ENCODE results near the gene DCC.

The DCC gene

GRCh38 chr18:53319628-53320027, 979.6 kb downstream of the DCC start:
- no peak for DNase-seq (ENCODE audit: low read depth)
- no peak for TF ChIP-seq CTCF (IDR thresholded peaks at IDR 0.05; ENCODE audit: control insufficient read depth, extremely low read depth, insufficient read depth)

GRCh38 chr18:53322163-53322562, 982.2 kb downstream of the DCC start:
- DNase-seq (ENCODE audit: low read depth): no peak
- H3K4me3 ChIP-seq (ENCODE audit: low read depth, low read length): no peak overlapping the region
- TF ChIP-seq CTCF (IDR thresholded peaks at IDR 0.05; ENCODE audit: control insufficient read depth, extremely low read depth, insufficient read depth): no peak

More at GRCh38 chr18:53319628-53320027, 979.6 kb downstream of the DCC start:
- no peak overlapping the region for H3K4me3 ChIP-seq (ENCODE audit: low read depth, low read length)

GRCh38 chr18:53324353-53324752, 984.4 kb downstream of the DCC start:
- no peak for DNase-seq (ENCODE audit: low read depth)
- TF ChIP-seq CTCF (IDR thresholded peaks at IDR 0.05; ENCODE audit: control insufficient read depth, extremely low read depth, insufficient read depth): no peak
- H3K4me3 ChIP-seq (ENCODE audit: low read depth, low read length): no peak overlapping the region

GRCh38 chr18:53360501-53361443, 1020.8 kb downstream of the DCC start:
- no peak for DNase-seq (ENCODE audit: low read depth)
- H3K4me3 ChIP-seq (ENCODE audit: low read depth, low read length): no peak overlapping the region
- TF ChIP-seq CTCF (IDR thresholded peaks at IDR 0.05; ENCODE audit: control insufficient read depth, extremely low read depth, insufficient read depth): no peak

- TF ChIP-seq CTCF (IDR thresholded peaks at IDR 0.05; ENCODE audit: control insufficient read depth, extremely low read depth, insufficient read depth): no peak
These were observed 1035.6 kb downstream of the DCC start for GRCh38 chr18:53375621-53376020.

GRCh38 chr18:53380063-53380639, 1040.2 kb downstream of the DCC start:
- peak; percentile 38; the same call in 1 of the 2 replicates for TF ChIP-seq CTCF (IDR thresholded peaks at IDR 0.05; ENCODE audit: control insufficient read depth, extremely low read depth, insufficient read depth)

More at GRCh38 chr18:53375621-53376020, 1035.6 kb downstream of the DCC start:
- H3K4me3 ChIP-seq (ENCODE audit: low read depth, low read length): no peak overlapping the region
- DNase-seq (ENCODE audit: low read depth): peak; percentile 23

More at GRCh38 chr18:53380063-53380639, 1040.2 kb downstream of the DCC start:
- DNase-seq (ENCODE audit: low read depth): peak; percentile 32
- H3K4me3 ChIP-seq (ENCODE audit: low read depth, low read length): no peak overlapping the region
